Calu3 (cell line): ENCODE results near the gene SLC66A2. TPM values are rescaled to one million over a fixed set of nuclear protein-coding genes. Genes with fewer than 3 reads are reported as not detected.

Experiments
- BruUV-seq: library from RNA; stranded (reverse); fragments of 400-500 nt; replicated peaks from 2 replicates; lab custom pipeline; 2021; lab: Mats Ljungman, UMichigan
- CTCF ChIA-PET: fragments of 300-600 bp; sonication (Branson Sonifier 250); formaldehyde crosslinking; loops from one replicate; lab custom pipeline; 2022; ENCODE audit warnings: antibody characterized with exemption; lab: Charles Lee
- DNase-seq: peaks from one replicate; pipeline ENCODE4 v3.0.0; 2022
- H3K27ac Mint-ChIP-seq: one replicate; pipeline ENCODE4 v1.8.0; 2022; ENCODE audit warnings: mixed read lengths; ENCODE audit not compliant: unreplicated experiment
- H3K27me3 Mint-ChIP-seq: one replicate; pipeline ENCODE4 v1.8.0; 2022; ENCODE audit warnings: mixed read lengths; ENCODE audit not compliant: unreplicated experiment
- H3K36me3 Mint-ChIP-seq: one replicate; pipeline ENCODE4 v1.8.0; 2022; ENCODE audit warnings: mild to moderate bottlenecking, moderate library complexity, mixed read lengths; ENCODE audit not compliant: insufficient read depth, unreplicated experiment
- H3K4me1 Mint-ChIP-seq: one replicate; pipeline ENCODE4 v1.8.0; 2022; ENCODE audit warnings: mild to moderate bottlenecking, low read depth, mixed read lengths; ENCODE audit not compliant: unreplicated experiment
- H3K4me3 Mint-ChIP-seq: one replicate; pipeline ENCODE4 v1.8.0; 2022; ENCODE audit warnings: mild to moderate bottlenecking, low read depth, moderate library complexity, mixed read lengths; ENCODE audit not compliant: unreplicated experiment
- H3K9me3 Mint-ChIP-seq: one replicate; pipeline ENCODE4 v1.8.0; 2022; ENCODE audit warnings: low read depth, mixed read lengths; ENCODE audit not compliant: unreplicated experiment
- CTCF ChIP-seq: fragments of 200-600 bp; IDR thresholded peaks from one replicate; pipeline ENCODE4 v1.8.0; 2022; ENCODE audit warnings: antibody characterized with exemption; ENCODE audit not compliant: unreplicated experiment
- intact Hi-C: fragments of 100-400 bp; cut with micrococcal nuclease; formaldehyde crosslinking; loops from one replicate; pipeline ENCODE4 v1.10.0; 2022; ENCODE audit not compliant: unreplicated experiment
- total RNA-seq: library from RNA; stranded (reverse); gene quantifications from 2 replicates; pipeline ENCODE4 v1.2.3, GENCODE V29; 2022

SLC66A2 gene
- total RNA-seq, 1 experiment from 2014 or later = 19.5 TPM

DNA sequence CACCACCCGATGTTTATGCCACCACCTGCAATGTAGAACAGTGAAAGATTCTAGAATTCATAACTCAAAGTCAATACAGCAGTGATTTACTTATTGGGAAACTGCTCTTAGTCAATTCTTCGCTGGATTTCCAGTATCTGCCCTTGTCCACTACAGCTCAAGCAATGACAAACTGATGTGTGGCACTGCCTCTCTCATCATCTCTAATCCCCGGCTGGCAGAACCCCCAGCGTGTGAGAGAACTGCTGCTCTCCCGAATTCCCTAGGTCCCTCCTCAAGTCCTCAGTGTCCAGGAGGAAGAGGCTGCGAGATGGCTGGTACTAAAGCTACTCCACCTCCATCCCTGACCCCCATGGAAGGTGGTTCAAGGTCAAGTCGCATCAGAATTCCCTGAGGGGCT lies 35.3 kb upstream of the SLC66A2 start:
- no peaks in the 10 kb centered on the region for H3K9me3 Mint-ChIP-seq
- H3K27me3 Mint-ChIP-seq = no peaks in the 10 kb centered on the region
- no TSS peak for BruUV-seq
- H3K27ac Mint-ChIP-seq = peak overlapping the region; percentile 5
- peak overlapping the region; percentile 73 for H3K4me3 Mint-ChIP-seq
- CTCF ChIA-PET = no interaction called here
- DNase-seq = no peak
- peaks cover 40% of the 10 kb centered on the region for H3K36me3 Mint-ChIP-seq
- peaks cover 17% of the 10 kb centered on the region for H3K4me1 Mint-ChIP-seq
- intact Hi-C loops = loop anchor here (10.0 kb wide), 2 partner anchors 48 to 128 kb away; partner anchors contain the start of gene RBFA
- TF ChIP-seq CTCF = no peak

DNA sequence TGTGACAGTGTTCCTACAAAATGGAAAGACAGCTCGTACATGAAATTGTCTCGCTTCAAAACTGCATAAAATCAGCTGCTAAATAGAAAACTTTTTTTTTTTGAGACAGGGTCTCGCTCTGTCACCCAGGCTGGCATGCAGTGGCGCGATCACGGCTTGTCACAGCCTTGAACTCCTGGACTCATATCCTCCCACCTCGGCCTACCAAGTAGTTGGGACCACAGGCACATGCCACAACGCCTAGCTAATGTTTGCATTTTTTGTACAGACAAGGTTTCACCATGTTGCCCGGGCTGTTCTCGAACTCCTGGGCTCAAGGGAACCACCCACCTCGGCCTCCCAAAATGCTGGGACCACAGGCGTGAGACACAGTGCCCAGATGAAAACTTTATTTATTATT lies 33.7 kb upstream of the SLC66A2 start:
- H3K4me3 Mint-ChIP-seq = no peak overlapping the region
- no peak for DNase-seq
- H3K27me3 Mint-ChIP-seq = no peaks in the 10 kb centered on the region
- peaks cover 40% of the 10 kb centered on the region for H3K36me3 Mint-ChIP-seq
- BruUV-seq = no TSS peak
- TF ChIP-seq CTCF = no peak
- intact Hi-C loops = loop anchor here (10.0 kb wide), 2 partner anchors 50 to 130 kb away; partner anchors contain the start of gene RBFA
- H3K27ac Mint-ChIP-seq = no peak overlapping the region
- H3K9me3 Mint-ChIP-seq = no peaks in the 10 kb centered on the region
- CTCF ChIA-PET = interaction anchor here (1.0 kb wide), 1 partner anchor 164 kb away, joined by 3 read pairs; no protein-coding TSS in a partner anchor
- H3K4me1 Mint-ChIP-seq = peaks cover 18% of the 10 kb centered on the region

DNA sequence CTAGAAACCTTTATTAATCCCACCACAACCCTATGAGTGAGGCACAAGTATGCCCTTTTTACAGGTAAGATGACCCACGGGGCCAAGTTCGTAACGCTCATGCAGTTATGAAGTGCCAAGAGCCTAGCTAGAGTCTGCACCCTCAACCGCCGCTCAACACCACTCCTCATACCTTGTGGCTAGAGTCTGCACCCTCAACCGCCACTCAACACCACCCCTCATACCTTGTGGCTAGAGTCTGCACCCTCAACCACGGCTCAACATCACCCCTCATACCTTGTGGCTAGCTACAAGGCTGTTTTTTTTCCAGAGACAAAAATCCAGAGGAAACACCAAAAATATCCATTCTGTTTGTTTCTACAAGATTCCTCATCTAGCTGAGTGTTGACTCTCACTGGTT lies 32.3 kb upstream of the SLC66A2 start:
- TF ChIP-seq CTCF = no peak
- peaks cover 18% of the 10 kb centered on the region for H3K4me1 Mint-ChIP-seq
- peaks cover 38% of the 10 kb centered on the region for H3K36me3 Mint-ChIP-seq
- no peak overlapping the region for H3K4me3 Mint-ChIP-seq
- no peaks in the 10 kb centered on the region for H3K27me3 Mint-ChIP-seq
- CTCF ChIA-PET = no interaction called here
- BruUV-seq = no TSS peak
- H3K27ac Mint-ChIP-seq = no peak overlapping the region
- intact Hi-C loops = loop anchor here (10.0 kb wide), 2 partner anchors 51 to 131 kb away; partner anchors contain the start of gene RBFA
- DNase-seq = no peak
- no peaks in the 10 kb centered on the region for H3K9me3 Mint-ChIP-seq

GRCh38 chr18:79983253-79983652 lies 31.8 kb upstream of the SLC66A2 start:
- DNase-seq = no peak
- H3K36me3 Mint-ChIP-seq = peaks cover 34% of the 10 kb centered on the region
- H3K27ac Mint-ChIP-seq = no peak overlapping the region
- no peaks in the 10 kb centered on the region for H3K9me3 Mint-ChIP-seq
- no peak overlapping the region for H3K4me3 Mint-ChIP-seq
- peaks cover 18% of the 10 kb centered on the region for H3K4me1 Mint-ChIP-seq
- TF ChIP-seq CTCF = no peak
- no TSS peak for BruUV-seq
- intact Hi-C loops = loop anchor here (10.0 kb wide), 2 partner anchors 52 to 132 kb away; partner anchors contain the start of gene RBFA
- no peaks in the 10 kb centered on the region for H3K27me3 Mint-ChIP-seq
- CTCF ChIA-PET = no interaction called here
